ENCODE results near the gene PET100.

DNA sequence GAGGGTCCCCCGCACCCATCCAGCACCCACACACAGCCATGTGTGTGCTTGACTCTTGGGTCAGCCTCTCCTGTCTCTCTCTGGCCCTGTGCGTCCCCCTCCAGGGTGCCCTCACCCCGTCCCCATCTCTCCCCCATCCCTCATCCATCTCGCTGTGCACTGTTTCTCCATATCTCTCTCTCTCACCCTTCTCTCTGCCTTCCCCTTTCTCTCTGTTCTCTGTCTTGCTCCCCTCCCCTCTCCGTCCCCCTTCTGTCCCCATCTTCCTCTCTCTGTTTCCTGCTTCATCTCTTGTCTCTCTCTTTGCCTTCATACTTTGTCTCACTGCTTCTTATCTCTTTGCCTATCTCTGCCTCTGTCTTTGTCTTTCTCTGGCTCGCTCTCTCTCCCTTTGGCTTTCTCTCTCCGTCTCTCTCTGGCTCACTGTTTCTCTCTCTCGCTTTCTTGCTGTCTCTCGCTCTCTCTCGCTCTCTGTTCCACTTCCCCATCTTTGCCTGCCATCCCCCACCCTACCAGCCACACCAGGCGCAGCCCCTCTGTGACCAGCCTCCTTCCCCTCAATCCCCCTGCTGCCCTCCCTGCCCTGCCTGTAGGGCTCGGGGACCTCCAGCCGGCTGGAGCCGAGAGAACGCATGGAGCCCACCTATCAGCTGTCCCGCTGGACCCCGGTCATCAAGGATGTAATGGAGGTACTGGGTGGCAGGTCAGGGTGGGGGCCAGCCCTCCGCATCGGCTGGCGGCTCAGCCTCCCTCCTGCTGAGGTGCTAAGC is 16.2 kb downstream of the PET100 start:
- TF ChIP-seq, protein P1, sequence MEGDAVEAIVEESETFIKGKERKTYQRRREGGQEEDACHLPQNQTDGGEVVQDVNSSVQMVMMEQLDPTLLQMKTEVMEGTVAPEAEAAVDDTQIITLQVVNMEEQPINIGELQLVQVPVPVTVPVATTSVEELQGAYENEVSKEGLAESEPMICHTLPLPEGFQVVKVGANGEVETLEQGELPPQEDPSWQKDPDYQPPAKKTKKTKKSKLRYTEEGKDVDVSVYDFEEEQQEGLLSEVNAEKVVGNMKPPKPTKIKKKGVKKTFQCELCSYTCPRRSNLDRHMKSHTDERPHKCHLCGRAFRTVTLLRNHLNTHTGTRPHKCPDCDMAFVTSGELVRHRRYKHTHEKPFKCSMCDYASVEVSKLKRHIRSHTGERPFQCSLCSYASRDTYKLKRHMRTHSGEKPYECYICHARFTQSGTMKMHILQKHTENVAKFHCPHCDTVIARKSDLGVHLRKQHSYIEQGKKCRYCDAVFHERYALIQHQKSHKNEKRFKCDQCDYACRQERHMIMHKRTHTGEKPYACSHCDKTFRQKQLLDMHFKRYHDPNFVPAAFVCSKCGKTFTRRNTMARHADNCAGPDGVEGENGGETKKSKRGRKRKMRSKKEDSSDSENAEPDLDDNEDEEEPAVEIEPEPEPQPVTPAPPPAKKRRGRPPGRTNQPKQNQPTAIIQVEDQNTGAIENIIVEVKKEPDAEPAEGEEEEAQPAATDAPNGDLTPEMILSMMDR (IDR thresholded peaks at IDR 0.05) = no peak
- TF ChIP-seq ZFX (IDR thresholded peaks at IDR 0.05; ENCODE audit: borderline replicate concordance) = no peak
